ENCODE results near the gene LAMTOR5.

The LAMTOR5 gene

DNA sequence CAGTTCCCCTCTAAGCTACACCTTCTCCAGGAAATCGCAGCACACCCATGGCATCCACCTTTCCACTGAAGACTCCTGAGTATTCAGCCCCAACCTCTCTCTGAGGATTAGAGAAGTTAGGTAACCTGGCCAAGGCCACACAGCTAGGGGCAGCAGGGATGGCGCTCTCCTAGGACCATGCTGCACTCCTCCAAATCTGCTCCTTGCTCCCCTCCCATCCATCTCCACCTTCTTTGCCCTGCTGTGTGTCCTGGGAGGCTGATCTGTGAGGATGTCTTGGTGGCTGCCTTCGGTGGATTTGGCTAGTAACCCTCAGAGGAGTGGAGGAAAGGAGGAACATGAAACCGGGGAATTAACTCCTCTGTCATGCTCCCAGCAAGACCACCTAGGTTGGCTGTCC is 23.4 kb upstream of the LAMTOR5 start:
- H3K9me3 ChIP-seq (ENCODE audit: control insufficient read depth, low read length): no peaks in the 10 kb centered on the region
- no peak overlapping the region for H3K27ac ChIP-seq (ENCODE audit: insufficient read depth, low read length, poor library complexity, severe bottlenecking)
- H3K4me3 ChIP-seq (ENCODE audit: insufficient read depth, low read depth, low read length, poor library complexity, severe bottlenecking): no peak overlapping the region
- no peaks in the 10 kb centered on the region for H3K27me3 ChIP-seq (replicated peaks; ENCODE audit: control insufficient read depth, insufficient read depth, low read length, poor library complexity, severe bottlenecking)
- no peaks in the 10 kb centered on the region for H3K36me3 ChIP-seq (ENCODE audit: control insufficient read depth, insufficient read depth, low read length)
- DNase-seq: no peak
- no peaks in the 10 kb centered on the region for H3K4me1 ChIP-seq (ENCODE audit: control insufficient read depth, insufficient read depth, low read length, poor library complexity, severe bottlenecking)

DNA sequence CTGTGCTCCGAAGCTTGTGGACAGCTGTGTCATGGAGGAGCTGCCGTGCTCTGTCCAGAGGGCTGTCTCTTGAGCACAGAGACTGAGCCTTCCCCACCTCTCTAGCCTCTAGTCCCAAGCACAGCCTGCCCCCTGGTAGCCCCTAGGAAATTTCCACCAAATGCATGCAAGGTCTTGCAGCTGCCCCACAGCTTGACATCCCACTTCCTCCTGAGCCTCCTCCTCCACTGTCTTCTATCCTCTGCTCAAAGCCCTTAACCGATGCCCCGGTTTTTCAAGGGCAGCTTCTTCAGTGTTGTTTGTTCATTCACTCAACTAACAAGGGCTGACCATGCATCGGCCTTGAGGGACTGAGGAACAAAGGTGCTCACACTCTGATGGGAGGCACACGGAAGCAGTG is 22.9 kb upstream of the LAMTOR5 start:
- no peak for DNase-seq
- no peaks in the 10 kb centered on the region for H3K9me3 ChIP-seq (ENCODE audit: control insufficient read depth, low read length)
- no peaks in the 10 kb centered on the region for H3K36me3 ChIP-seq (ENCODE audit: control insufficient read depth, insufficient read depth, low read length)
- no peak overlapping the region for H3K4me3 ChIP-seq (ENCODE audit: insufficient read depth, low read depth, low read length, poor library complexity, severe bottlenecking)
- H3K27me3 ChIP-seq (replicated peaks; ENCODE audit: control insufficient read depth, insufficient read depth, low read length, poor library complexity, severe bottlenecking): no peaks in the 10 kb centered on the region
- H3K4me1 ChIP-seq (ENCODE audit: control insufficient read depth, insufficient read depth, low read length, poor library complexity, severe bottlenecking): no peaks in the 10 kb centered on the region
- H3K27ac ChIP-seq (ENCODE audit: insufficient read depth, low read length, poor library complexity, severe bottlenecking): no peak overlapping the region

DNA sequence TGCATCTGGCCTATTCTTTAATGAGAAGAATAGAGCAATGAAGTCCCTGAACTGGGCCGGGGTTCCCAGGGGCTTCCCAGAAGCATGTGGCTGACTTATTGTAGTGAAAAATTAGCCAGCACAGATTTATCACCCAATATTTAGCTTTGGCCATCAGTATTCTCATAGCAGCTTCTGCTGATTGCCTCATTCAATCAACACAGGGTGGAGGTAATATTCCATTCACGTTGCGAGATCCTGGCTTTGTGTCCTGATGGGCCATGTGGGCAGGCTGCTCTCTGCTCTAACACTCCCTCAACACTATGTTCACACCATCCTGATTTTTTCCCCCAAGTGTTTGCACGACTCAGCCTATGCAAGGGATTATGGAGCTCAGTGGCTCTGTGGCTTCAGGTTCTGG is 21.5 kb upstream of the LAMTOR5 start:
- Histone ChIP-seq H3K4me1 (ENCODE audit: control insufficient read depth, insufficient read depth, low read length, poor library complexity, severe bottlenecking) (no peaks in the 10 kb centered on the region), H3K9me3 (ENCODE audit: control insufficient read depth, low read length) (no peaks in the 10 kb centered on the region), H3K4me3 (ENCODE audit: insufficient read depth, low read depth, low read length, poor library complexity, severe bottlenecking) (no peak overlapping the region), H3K27ac (ENCODE audit: insufficient read depth, low read length, poor library complexity, severe bottlenecking) (no peak overlapping the region), H3K27me3 (replicated peaks; ENCODE audit: control insufficient read depth, insufficient read depth, low read length, poor library complexity, severe bottlenecking) (no peaks in the 10 kb centered on the region), H3K36me3 (ENCODE audit: control insufficient read depth, insufficient read depth, low read length) (no peaks in the 10 kb centered on the region)
- no peak for DNase-seq

DNA sequence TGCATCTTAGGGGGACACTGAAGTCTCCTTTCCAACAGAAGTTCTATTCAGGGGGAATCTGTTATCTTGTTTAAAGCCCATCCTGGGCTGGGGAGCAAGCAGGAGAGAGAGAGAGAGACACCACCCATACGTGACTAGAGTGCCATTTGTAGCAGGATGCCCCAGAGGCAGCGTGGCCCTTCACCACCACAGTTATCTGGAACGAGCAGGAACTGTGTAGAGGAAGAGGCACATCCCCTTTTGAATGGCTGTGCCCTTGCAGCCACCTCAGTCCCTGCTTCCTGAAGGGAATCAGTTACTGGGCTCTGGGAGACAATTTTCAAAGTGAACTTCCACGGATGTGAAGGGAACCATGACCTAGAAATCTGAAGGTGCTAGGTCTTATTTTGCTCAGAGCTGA is 19.4 kb upstream of the LAMTOR5 start:
- Histone ChIP-seq H3K9me3 (ENCODE audit: control insufficient read depth, low read length) (no peaks in the 10 kb centered on the region), H3K36me3 (ENCODE audit: control insufficient read depth, insufficient read depth, low read length) (no peaks in the 10 kb centered on the region), H3K27ac (ENCODE audit: insufficient read depth, low read length, poor library complexity, severe bottlenecking) (no peak overlapping the region), H3K4me3 (ENCODE audit: insufficient read depth, low read depth, low read length, poor library complexity, severe bottlenecking) (no peak overlapping the region), H3K4me1 (ENCODE audit: control insufficient read depth, insufficient read depth, low read length, poor library complexity, severe bottlenecking) (no peaks in the 10 kb centered on the region), H3K27me3 (replicated peaks; ENCODE audit: control insufficient read depth, insufficient read depth, low read length, poor library complexity, severe bottlenecking) (no peaks in the 10 kb centered on the region)
- no peak for DNase-seq

DNA sequence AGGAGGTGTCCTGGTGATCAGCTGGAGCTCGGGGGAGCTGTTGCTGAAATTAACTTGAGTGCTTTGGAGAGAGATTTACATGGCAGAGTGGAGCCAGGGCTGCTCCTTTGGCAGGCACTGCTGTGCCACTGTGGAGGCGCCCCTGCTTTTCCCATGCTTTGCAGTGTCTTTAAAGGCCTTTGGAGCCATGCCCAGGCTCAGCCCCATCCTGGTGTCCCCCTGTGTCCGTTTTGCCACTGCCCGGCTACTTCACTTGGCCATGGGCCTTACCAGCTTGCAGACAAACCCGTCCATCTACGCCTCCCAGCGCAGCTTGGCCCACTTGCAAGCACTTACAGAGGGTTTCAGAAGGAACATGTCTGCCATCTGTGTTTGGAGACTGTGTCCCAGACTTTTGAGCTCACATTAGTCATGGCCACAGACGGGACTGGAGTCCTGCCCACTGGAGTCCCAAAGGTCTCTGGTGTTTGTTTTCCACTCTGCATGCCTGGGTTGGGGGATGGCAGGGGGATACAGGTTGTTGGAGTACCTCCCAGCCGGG is 18.2 kb upstream of the LAMTOR5 start:
- H3K4me1 ChIP-seq (ENCODE audit: control insufficient read depth, insufficient read depth, low read length, poor library complexity, severe bottlenecking): no peaks in the 10 kb centered on the region
- DNase-seq: no peak

DNA sequence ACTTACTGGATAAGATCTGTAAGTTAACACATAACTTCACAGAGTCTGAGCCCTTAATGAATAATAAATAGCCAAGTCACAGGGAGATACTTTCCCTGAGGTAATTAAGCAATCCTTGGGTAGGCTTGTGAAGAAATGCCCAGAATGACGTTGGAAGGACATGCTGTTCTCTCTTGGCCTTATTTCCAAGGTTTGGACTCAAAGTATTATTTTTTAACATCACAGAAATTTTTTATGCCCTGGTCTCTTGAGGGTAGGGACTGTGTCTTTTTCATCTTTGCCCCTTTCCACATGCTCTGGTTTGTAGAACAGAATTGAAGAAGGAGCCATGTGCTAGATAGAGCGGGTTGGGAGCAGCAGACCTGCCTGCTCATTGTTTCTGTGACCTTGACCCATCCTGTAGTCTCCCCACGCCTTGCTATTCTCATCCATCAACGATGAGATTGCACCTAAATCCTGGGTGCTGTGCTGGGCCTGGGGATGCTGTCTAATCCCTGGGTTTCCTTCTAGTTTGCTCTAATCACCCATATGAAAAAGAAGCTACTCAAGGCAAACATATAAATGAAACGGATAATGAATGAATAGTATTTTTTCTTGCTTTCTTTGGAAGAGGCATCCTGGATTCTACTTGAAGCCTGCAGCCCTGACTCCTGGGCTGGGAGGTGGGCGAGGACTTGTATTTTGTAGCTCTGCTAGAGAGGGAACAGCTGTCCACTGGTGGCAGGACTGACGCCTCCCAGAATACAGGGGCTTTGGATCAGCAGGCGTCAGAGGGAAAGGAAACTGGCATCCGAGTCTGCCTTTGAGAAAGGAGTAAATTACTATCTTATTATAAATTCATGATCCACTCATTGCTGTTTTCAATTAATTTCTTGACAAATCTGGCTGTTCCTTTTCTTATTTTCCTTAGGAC is 17.5 kb upstream of the LAMTOR5 start:
- no peaks in the 10 kb centered on the region for H3K9me3 ChIP-seq (ENCODE audit: control insufficient read depth, low read length)
- H3K27me3 ChIP-seq (replicated peaks; ENCODE audit: control insufficient read depth, insufficient read depth, low read length, poor library complexity, severe bottlenecking): no peaks in the 10 kb centered on the region
- H3K4me3 ChIP-seq (ENCODE audit: insufficient read depth, low read depth, low read length, poor library complexity, severe bottlenecking): no peak overlapping the region
- no peaks in the 10 kb centered on the region for H3K4me1 ChIP-seq (ENCODE audit: control insufficient read depth, insufficient read depth, low read length, poor library complexity, severe bottlenecking)
- DNase-seq: no peak
- no peak overlapping the region for H3K27ac ChIP-seq (ENCODE audit: insufficient read depth, low read length, poor library complexity, severe bottlenecking)
- no peaks in the 10 kb centered on the region for H3K36me3 ChIP-seq (ENCODE audit: control insufficient read depth, insufficient read depth, low read length)

More for the DNA sequence above, 18.2 kb upstream of the LAMTOR5 start:
- Histone ChIP-seq H3K27me3 (replicated peaks; ENCODE audit: control insufficient read depth, insufficient read depth, low read length, poor library complexity, severe bottlenecking) (no peaks in the 10 kb centered on the region), H3K27ac (ENCODE audit: insufficient read depth, low read length, poor library complexity, severe bottlenecking) (no peak overlapping the region), H3K36me3 (ENCODE audit: control insufficient read depth, insufficient read depth, low read length) (no peaks in the 10 kb centered on the region), H3K4me3 (ENCODE audit: insufficient read depth, low read depth, low read length, poor library complexity, severe bottlenecking) (no peak overlapping the region), H3K9me3 (ENCODE audit: control insufficient read depth, low read length) (no peaks in the 10 kb centered on the region)

DNA sequence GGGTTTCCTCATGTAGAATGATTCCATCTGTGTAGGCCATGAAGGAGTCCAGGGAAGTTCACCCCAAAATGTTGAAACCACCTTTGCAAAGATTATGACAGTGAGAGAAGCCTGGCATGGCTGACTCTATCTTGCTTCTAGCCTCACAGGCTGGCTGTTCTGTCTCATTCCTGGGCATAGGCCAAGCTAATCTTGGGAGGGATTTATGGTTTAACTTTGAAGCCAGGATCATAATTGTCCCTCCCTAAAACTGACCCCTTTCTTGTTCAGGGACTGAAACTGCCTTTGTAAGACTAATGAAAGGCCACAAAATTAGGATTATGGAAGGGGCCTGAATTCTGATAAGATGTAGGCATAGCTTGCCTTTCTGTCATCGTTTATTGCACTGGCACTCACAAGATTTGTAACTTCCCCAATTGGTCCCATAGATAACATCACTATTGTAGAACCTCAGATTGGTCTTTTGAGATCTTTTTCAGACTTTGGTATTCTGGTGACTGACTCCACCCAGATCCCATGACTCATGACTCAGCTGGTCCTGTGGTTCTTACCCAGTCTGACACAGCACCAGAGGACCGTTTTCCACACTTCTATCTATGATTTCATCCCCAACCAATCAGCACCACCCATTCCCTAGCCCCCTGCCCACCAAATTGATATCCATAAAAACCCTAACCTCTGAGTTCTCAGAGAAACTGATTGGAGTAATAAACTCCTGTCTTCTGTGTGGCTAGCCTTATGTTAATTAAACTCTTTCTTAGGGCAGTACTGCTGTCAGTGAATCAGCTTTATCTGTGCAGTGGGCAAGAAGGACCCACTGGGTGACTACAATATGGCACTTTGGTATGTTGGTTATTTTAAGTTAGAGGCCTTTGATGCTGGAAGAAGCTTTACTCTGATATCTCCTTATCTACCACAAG is 13.6 kb upstream of the LAMTOR5 start:
- Histone ChIP-seq H3K27ac (ENCODE audit: insufficient read depth, low read length, poor library complexity, severe bottlenecking) (no peak overlapping the region), H3K27me3 (replicated peaks; ENCODE audit: control insufficient read depth, insufficient read depth, low read length, poor library complexity, severe bottlenecking) (no peaks in the 10 kb centered on the region), H3K4me3 (ENCODE audit: insufficient read depth, low read depth, low read length, poor library complexity, severe bottlenecking) (no peak overlapping the region), H3K36me3 (ENCODE audit: control insufficient read depth, insufficient read depth, low read length) (no peaks in the 10 kb centered on the region), H3K9me3 (ENCODE audit: control insufficient read depth, low read length) (no peaks in the 10 kb centered on the region), H3K4me1 (ENCODE audit: control insufficient read depth, insufficient read depth, low read length, poor library complexity, severe bottlenecking) (no peaks in the 10 kb centered on the region)
- DNase-seq: no peak

DNA sequence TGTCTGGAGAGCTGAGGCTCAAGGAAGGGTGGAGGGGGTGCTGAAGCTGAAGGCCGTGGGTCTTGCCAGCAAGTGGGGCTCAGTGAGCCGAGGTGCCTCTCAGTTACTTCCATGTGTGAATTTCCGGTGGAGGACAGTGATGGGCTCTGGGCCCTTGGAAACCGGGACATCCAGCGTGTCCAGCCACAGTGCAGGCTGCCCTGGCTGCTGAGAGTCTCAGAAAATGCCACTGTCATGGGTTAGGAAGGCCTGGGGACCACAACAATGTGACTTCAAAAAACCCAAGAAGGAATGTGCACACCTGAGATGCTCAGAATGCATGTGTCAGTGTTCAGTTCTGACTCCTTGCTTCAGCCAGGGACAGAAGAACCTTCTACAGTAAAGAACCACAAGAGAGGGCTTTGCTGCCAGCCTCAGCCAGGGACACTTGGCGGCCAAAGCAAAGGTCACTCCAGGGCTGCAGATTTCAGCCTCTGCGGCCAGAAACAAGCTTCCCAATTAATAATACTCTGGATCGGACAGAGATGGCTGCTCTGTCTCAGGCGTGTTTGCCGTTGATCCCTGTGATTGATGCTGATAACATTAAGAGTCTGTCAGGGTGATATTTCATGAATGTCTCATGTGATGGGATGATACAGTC is 12.6 kb upstream of the LAMTOR5 start:
- Histone ChIP-seq H3K4me3 (ENCODE audit: insufficient read depth, low read depth, low read length, poor library complexity, severe bottlenecking) (no peak overlapping the region), H3K27me3 (replicated peaks; ENCODE audit: control insufficient read depth, insufficient read depth, low read length, poor library complexity, severe bottlenecking) (no peaks in the 10 kb centered on the region), H3K36me3 (ENCODE audit: control insufficient read depth, insufficient read depth, low read length) (no peaks in the 10 kb centered on the region), H3K9me3 (ENCODE audit: control insufficient read depth, low read length) (no peaks in the 10 kb centered on the region), H3K27ac (ENCODE audit: insufficient read depth, low read length, poor library complexity, severe bottlenecking) (no peak overlapping the region), H3K4me1 (ENCODE audit: control insufficient read depth, insufficient read depth, low read length, poor library complexity, severe bottlenecking) (no peaks in the 10 kb centered on the region)
- no peak for DNase-seq

DNA sequence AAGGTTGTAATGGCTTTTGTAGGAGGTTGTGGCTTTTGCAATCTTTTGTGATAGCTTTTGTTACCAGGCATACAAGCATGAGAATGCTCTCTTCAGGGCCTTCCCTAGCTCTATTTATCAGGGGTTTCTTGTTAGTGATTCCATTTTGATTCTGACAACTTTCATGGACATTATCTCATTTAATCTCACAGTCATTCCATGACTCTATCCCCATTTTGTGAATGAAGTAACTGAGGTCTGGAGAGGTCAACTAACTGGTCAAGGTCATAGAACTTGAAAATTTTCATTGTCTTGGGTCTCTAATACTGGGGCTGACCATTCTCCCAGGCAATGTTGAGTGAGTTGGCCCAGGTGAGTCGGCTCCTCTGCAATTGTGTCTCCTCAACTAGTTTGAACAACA is 11.2 kb upstream of the LAMTOR5 start:
- H3K4me1 ChIP-seq (ENCODE audit: control insufficient read depth, insufficient read depth, low read length, poor library complexity, severe bottlenecking): no peaks in the 10 kb centered on the region
- no peak overlapping the region for H3K4me3 ChIP-seq (ENCODE audit: insufficient read depth, low read depth, low read length, poor library complexity, severe bottlenecking)
- no peaks in the 10 kb centered on the region for H3K9me3 ChIP-seq (ENCODE audit: control insufficient read depth, low read length)
- no peak for DNase-seq
- no peaks in the 10 kb centered on the region for H3K27me3 ChIP-seq (replicated peaks; ENCODE audit: control insufficient read depth, insufficient read depth, low read length, poor library complexity, severe bottlenecking)
- H3K36me3 ChIP-seq (ENCODE audit: control insufficient read depth, insufficient read depth, low read length): no peaks in the 10 kb centered on the region
- no peak overlapping the region for H3K27ac ChIP-seq (ENCODE audit: insufficient read depth, low read length, poor library complexity, severe bottlenecking)
